Measurements from ENCODE around the gene DEFB129. TPM values are rescaled to one million over a fixed set of nuclear protein-coding genes. Genes with fewer than 3 reads are reported as not detected.
A peak's percentile ranks its signal among the peaks of the same experiment; 100 is the strongest.

DEFB129 gene
- total and polyA plus RNA-seq, 9 of the 15 experiments (the other 6 are each of a cell fraction or from before 2014, with no cell fraction given) = not detected

DNA sequence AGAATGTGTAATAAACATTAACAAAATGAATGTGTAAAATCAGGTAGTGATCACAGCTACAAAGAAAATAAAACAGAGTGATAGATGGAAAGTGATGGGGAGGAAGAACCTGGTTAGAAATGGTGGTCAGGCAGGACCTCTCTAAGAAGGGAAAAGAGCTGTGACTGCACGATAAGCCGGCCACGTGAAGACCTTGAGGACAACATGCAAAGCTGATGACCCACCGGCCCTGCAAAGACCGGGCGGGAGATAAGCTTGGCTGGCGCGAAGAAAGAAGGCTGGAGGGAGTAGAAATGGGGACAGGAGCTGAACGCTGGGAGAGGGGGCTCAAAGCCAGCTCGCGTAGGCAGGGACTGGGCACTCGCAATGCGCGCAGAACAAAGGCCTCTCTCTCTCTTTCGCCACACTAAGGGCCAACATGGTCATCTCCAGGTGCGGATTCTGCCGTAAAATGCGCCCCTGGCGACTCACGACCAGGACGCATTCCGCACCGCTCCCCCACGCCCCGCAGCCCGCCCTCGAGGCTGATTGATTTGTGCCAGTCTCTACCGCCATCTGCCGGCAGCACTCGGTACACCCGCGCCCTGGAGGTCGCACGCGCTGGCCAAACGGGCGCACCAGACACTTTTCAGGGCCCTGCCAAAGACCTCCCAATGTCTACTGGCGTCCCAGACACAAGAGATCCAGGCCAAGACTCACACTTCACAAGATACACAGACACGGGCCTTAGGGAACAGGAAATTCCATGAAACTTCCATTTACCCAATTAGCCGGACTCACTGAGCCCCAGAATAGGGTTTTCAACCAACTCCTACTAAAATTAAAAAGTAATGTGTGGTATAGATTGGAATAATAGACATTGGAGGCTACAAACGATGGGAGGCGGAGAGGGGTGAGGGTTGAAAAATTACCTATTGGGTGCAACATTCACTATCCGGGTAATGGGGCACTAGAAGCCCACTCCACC is 39.8 kb downstream of the DEFB129 start (continued):
- TF ChIP-seq, protein P1, sequence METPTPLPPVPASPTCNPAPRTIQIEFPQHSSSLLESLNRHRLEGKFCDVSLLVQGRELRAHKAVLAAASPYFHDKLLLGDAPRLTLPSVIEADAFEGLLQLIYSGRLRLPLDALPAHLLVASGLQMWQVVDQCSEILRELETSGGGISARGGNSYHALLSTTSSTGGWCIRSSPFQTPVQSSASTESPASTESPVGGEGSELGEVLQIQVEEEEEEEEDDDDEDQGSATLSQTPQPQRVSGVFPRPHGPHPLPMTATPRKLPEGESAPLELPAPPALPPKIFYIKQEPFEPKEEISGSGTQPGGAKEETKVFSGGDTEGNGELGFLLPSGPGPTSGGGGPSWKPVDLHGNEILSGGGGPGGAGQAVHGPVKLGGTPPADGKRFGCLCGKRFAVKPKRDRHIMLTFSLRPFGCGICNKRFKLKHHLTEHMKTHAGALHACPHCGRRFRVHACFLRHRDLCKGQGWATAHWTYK (CRISPR knock-in tag; IDR thresholded peaks at IDR 0.05) = peak; percentile 38; the same call in 1 of the 2 replicates
- TF ChIP-seq ZNF436 (CRISPR knock-in tag; IDR thresholded peaks at IDR 0.05) (no peak), ZEB2 (IDR thresholded peaks at IDR 0.05) (peak; percentile 75), CBFA2T2 (conservative IDR thresholded peaks at IDR 0.05) (peak; percentile 58), ZNF134 (CRISPR knock-in tag; conservative IDR thresholded peaks at IDR 0.05) (peak; percentile 38; the same call in 1 of the 2 replicates), PCBP1 (IDR thresholded peaks at IDR 0.05; ENCODE audit: low read depth, low read length, poor library complexity, severe bottlenecking) (no peak), CBX3 (IDR thresholded peaks at IDR 0.05; ENCODE audit: borderline replicate concordance in 1 of 2, low read length in 2 of 2) (peak in 1 of 2 experiments; percentile 75; a peak in 1 of 3 replicates), LEF1 (IDR thresholded peaks at IDR 0.05) (peak; percentile 74; the same call in 1 of the 2 replicates), BHLHE40 (IDR thresholded peaks at IDR 0.05; ENCODE audit: low read length) (peak; percentile 68; the same call in 1 of the 2 replicates), MECOM (CRISPR knock-in tag; IDR thresholded peaks at IDR 0.05) (no peak), STAG1 (CRISPR knock-in tag; IDR thresholded peaks at IDR 0.05; ENCODE audit: borderline replicate concordance) (peak; percentile 67), ZNF431 (CRISPR knock-in tag; IDR thresholded peaks at IDR 0.05) (peak; percentile 87), CREBBP (IDR thresholded peaks at IDR 0.05; ENCODE audit: low read depth, low read length) (no peak), ZNF589 (CRISPR knock-in tag; IDR thresholded peaks at IDR 0.05; ENCODE audit: low read depth) (peak; percentile 92), ZNF232 (CRISPR knock-in tag; IDR thresholded peaks at IDR 0.05) (peak; percentile 88; the same call in 1 of the 2 replicates), CBFB (CRISPR knock-in tag; IDR thresholded peaks at IDR 0.05) (0 out of 2 replicates have a peak, but pooled peaks have one; percentile 28), RB1 (IDR thresholded peaks at IDR 0.05; ENCODE audit: low read depth) (peak; percentile 79; the same call in 1 of the 2 replicates), PHB (CRISPR knock-in tag; IDR thresholded peaks at IDR 0.05) (no peak), HDAC8 (tag; IDR thresholded peaks at IDR 0.05) (peak; percentile 91; the same call in 1 of the 2 replicates), ZNF263 (CRISPR knock-in tag; IDR thresholded peaks at IDR 0.05; ENCODE audit: borderline replicate concordance) (peak; percentile 78; the same call in 1 of the 2 replicates)
- TF ChIP-seq, protein P2, sequence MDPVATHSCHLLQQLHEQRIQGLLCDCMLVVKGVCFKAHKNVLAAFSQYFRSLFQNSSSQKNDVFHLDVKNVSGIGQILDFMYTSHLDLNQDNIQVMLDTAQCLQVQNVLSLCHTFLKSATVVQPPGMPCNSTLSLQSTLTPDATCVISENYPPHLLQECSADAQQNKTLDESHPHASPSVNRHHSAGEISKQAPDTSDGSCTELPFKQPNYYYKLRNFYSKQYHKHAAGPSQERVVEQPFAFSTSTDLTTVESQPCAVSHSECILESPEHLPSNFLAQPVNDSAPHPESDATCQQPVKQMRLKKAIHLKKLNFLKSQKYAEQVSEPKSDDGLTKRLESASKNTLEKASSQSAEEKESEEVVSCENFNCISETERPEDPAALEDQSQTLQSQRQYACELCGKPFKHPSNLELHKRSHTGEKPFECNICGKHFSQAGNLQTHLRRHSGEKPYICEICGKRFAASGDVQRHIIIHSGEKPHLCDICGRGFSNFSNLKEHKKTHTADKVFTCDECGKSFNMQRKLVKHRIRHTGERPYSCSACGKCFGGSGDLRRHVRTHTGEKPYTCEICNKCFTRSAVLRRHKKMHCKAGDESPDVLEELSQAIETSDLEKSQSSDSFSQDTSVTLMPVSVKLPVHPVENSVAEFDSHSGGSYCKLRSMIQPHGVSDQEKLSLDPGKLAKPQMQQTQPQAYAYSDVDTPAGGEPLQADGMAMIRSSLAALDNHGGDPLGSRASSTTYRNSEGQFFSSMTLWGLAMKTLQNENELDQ (CRISPR knock-in tag; IDR thresholded peaks at IDR 0.05; ENCODE audit: borderline replicate concordance) = 0 out of 2 replicates have a peak, but pooled peaks have one; percentile 53
- TF ChIP-seq, protein P3, sequence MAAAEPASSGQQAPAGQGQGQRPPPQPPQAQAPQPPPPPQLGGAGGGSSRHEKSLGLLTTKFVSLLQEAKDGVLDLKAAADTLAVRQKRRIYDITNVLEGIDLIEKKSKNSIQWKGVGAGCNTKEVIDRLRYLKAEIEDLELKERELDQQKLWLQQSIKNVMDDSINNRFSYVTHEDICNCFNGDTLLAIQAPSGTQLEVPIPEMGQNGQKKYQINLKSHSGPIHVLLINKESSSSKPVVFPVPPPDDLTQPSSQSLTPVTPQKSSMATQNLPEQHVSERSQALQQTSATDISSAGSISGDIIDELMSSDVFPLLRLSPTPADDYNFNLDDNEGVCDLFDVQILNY (CRISPR knock-in tag; IDR thresholded peaks at IDR 0.05) = peak; percentile 94
- TF ChIP-seq, protein P4, sequence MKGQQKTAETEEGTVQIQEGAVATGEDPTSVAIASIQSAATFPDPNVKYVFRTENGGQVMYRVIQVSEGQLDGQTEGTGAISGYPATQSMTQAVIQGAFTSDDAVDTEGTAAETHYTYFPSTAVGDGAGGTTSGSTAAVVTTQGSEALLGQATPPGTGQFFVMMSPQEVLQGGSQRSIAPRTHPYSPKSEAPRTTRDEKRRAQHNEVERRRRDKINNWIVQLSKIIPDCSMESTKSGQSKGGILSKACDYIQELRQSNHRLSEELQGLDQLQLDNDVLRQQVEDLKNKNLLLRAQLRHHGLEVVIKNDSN (CRISPR knock-in tag; IDR thresholded peaks at IDR 0.05) = peak; percentile 85

All from K562 (cell line).